Measurements from ENCODE around the gene STRN4.
A peak's percentile ranks its signal among the peaks of the same experiment; 100 is the strongest.
"Not testable (repeated sequence)": the region's sequence is repeated elsewhere in the genome, so short reads cannot be mapped to it uniquely, and the experiment has no call there.

STRN4 gene

GRCh38 chr19:46724468-46724867 is 21.8 kb downstream of the STRN4 start:
- DNase-seq = no peak

- no peak for DNase-seq
These were observed 22.8 kb downstream of the STRN4 start for GRCh38 chr19:46723471-46723870.

- no peak for DNase-seq
These were observed 23.2 kb downstream of the STRN4 start for GRCh38 chr19:46723023-46723461.

GRCh38 chr19:46722421-46723022 is 23.7 kb downstream of the STRN4 start:
- no peak for DNase-seq

GRCh38 chr19:46722004-46722380 is 24.3 kb downstream of the STRN4 start:
- DNase-seq = no peak

GRCh38 chr19:46721269-46722003 is 24.8 kb downstream of the STRN4 start:
- DNase-seq = no peak

- no peak for DNase-seq
These were observed 25.6 kb downstream of the STRN4 start for GRCh38 chr19:46720503-46721239.

GRCh38 chr19:46719629-46720502 is 26.4 kb downstream of the STRN4 start:
- DNase-seq = no peak

- no peak for DNase-seq
These were observed 27.2 kb downstream of the STRN4 start for GRCh38 chr19:46718934-46719622.

GRCh38 chr19:46718157-46718933 is 27.9 kb downstream of the STRN4 start:
- DNase-seq = peak; percentile 20

GRCh38 chr19:46717716-46718143 is 28.5 kb downstream of the STRN4 start:
- no peak for DNase-seq

GRCh38 chr19:46717034-46717715 is 29.1 kb downstream of the STRN4 start, which contains the start of gene PRKD2:
PRKD2 (minus strand) TSS chr19:46717114; CDS start chr19:46716370, 744 bp downstream.
- DNase-seq = peak; percentile 73

- DNase-seq = no peak
These were observed 29.6 kb downstream of the STRN4 start for GRCh38 chr19:46716672-46717033.

GRCh38 chr19:46715975-46716671 is 30.1 kb downstream of the STRN4 start:
- no peak for DNase-seq

- DNase-seq = no peak
These were observed 30.7 kb downstream of the STRN4 start for GRCh38 chr19:46715620-46715974.

GRCh38 chr19:46714444-46715106 is 31.7 kb downstream of the STRN4 start:
- DNase-seq = peak; percentile 21

GRCh38 chr19:46713781-46714443 is 32.3 kb downstream of the STRN4 start:
- peak; percentile 95 for DNase-seq

- DNase-seq = not testable (repeated sequence)
These were observed 33.4 kb downstream of the STRN4 start for GRCh38 chr19:46712768-46713338.

- DNase-seq = no peak
These were observed 35.6 kb downstream of the STRN4 start for GRCh38 chr19:46710687-46711086.
